GM19240 (cell line): ENCODE data around the gene FXN.
"Not testable (repeated sequence)": the region's sequence is repeated elsewhere in the genome, so short reads cannot be mapped to it uniquely, and the experiment has no call there.

Experiments
- DNase-seq: peaks from one replicate; pipeline ENCODE4 v3.0.0; 2011; ENCODE audit warnings: low spot score; ENCODE audit not compliant: insufficient read length

Gene FXN

DNA sequence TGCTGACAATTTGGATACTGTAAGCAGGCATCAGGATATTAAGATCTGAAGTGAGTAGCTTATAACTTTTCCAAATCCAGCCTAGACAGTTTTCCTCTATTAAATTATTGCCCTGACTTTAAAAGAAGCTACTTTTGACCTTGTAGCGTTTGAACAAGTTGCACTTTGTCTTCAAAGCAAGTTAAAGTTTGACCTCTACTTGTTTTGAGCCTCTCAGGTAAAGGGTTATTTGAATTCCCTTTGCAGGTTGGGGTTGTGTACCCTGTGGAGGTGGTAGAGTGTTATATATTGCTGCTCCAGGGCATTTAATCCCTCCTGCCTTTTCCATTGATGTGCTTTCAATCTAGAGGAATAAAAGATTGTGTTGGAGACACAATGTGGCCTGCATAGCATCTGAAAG is 30.1 kb downstream of the FXN start:
- no peak for DNase-seq

DNA sequence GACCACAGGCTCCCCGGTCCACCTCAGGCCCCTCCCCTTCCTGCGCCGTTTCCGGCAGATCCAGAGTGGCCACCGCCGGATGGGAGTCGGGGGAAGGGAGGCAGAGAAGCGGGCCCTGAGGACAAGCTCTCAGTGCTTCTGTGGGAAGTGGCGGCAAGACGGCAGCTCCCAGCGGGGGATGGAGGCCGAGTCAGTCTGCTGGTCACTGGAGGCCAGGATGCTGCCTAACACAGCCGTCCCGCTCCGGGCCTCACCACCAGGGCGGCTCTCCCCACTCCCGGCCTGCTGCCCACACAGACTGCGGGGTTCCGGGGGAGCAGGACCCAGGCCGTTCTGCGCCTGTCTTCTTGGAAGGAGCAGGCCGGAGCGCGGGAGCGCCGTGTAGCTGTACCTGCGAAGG is 31.4 kb downstream of the FXN start:
- no peak for DNase-seq

DNA sequence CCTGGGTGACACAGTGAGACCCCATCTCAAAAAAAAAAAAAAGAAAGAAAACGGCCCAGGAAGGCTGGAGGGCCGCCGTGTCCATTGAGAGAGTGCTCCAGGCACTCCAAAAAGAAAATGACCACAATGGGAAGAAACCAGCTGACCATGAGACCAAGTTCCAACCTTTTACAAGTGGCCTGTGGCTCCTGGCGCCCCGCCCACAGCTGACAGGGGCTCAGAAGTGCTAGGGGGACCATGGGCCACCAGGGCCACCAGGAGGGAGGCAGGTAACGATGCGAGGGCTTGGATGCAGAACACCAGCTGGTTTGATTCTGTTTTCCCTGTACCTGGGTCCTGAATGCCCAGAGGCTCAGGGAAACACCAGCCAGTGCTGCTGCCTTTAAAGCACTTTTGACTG is 34.6 kb downstream of the FXN start:
- no peak for DNase-seq

DNA sequence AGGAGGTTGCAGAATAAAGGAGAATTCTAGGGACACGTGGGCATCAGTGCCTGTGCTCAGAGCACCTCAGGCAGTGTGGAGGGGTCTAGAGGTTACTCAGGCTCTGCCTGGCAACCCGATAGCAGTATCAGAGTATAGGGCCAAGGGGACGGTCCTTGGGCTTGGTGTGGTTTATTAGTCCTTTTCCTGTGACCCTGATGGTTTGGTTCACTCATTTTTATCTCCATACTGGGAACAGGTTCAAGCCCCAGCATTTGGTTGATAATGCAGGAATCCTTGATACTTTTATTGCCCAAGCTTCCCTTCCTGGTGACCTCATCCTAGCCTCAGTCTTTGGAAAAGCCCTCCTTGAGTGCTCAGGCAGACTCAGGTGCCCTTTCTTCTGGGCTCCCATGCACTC is 35.5 kb downstream of the FXN start:
- DNase-seq = no peak

DNA sequence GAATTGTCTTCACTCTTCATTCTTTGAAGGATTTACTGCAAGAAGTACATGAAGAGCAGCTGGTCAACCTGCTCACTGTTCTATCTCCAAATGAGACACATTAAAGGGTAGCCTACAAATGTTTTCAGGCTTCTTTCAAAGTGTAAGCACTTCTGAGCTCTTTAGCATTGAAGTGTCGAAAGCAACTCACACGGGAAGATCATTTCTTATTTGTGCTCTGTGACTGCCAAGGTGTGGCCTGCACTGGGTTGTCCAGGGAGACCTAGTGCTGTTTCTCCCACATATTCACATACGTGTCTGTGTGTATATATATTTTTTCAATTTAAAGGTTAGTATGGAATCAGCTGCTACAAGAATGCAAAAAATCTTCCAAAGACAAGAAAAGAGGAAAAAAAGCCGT is 37.6 kb downstream of the FXN start:
- DNase-seq = no peak

DNA sequence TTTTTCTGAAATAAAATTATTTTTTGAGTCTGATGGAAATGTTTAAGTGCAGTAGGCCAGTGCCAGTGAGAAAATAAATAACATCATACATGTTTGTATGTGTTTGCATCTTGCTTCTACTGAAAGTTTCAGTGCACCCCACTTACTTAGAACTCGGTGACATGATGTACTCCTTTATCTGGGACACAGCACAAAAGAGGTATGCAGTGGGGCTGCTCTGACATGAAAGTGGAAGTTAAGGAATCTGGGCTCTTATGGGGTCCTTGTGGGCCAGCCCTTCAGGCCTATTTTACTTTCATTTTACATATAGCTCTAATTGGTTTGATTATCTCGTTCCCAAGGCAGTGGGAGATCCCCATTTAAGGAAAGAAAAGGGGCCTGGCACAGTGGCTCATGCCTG is 39.2 kb downstream of the FXN start:
- DNase-seq = no peak

DNA sequence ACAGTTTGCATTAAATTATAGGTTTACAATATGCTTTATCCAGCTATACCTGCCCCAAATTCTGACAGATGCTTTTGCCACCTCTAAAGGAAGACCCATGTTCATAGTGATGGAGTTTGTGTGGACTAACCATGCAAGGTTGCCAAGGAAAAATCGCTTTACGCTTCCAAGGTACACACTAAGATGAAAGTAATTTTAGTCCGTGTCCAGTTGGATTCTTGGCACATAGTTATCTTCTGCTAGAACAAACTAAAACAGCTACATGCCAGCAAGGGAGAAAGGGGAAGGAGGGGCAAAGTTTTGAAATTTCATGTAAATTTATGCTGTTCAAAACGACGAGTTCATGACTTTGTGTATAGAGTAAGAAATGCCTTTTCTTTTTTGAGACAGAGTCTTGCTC is 41.0 kb downstream of the FXN start:
- no peak for DNase-seq

DNA sequence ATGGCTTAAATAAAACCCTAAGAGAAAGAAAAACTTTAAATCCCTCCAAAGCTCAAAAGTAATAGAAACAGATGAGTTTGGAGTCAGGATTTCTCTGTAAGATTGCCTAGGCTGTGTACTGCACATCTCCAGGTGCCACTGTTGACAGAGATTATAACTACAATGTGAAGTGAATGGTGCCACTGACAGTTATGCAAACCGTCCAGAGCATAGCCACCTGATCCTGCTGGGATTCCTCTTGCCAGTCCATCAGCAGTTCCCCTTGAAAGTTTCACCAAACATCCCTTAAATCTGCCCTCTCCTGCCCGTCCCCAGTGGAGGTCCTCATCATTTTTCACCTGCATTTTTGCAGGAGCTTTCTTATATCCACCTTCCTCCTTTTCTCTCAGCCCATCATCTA is 42.5 kb downstream of the FXN start:
- no peak for DNase-seq

DNA sequence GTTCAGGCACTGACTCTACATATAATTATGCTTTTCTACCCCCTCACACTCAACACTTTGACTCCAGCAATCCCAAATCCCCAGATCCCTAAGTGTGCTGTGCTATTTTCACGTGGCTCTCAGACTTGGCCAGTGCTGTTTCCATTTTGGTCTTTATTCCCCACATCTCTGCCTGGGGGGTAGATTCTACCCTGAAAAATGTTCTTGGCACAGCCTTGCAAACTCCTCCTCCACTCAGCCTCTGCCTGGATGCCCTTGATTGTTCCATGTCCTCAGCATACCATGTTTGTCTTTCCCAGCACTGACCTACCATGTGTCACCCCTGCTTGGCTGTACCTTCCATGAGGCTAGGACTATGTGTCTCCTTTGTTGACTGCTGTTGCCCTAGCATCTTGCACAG is 43.0 kb downstream of the FXN start:
- DNase-seq = no peak

DNA sequence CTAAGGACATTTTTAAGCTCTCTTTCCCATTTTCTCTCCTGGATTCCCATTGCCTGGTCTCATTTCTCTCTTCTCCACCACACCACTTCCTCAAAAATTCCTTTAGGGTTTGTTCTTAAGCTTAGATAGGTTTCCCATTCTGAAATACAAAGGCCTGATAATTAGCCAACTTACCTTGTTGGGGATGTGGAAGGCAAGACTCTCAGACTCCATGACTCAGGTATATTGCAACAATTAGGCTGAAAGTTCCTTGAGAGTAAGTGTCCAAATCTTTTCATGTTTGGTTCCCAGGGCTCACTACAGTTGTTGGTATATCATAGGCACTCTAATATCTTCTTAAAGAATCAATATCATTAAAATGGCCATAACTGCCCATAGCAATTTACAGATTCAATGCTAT is 43.6 kb downstream of the FXN start:
- no peak for DNase-seq

DNA sequence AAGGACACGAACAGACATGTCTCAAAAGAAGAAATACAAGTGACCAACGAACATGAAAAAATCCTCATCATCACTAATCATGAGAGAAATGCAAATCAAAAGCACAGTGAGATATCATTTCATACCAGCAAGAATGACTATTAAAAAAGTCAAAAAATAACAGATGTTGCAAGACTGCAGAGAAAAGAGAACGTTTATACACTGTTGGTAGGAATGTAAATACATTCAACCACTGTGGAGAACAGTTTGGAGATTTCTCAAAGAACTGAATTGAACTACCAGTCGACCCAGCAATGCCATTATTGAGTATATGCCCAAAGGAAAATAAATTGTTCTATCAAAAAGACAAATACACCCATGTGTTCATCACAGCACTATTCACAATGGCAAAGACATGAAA is 45.7 kb downstream of the FXN start:
- no peak for DNase-seq

DNA sequence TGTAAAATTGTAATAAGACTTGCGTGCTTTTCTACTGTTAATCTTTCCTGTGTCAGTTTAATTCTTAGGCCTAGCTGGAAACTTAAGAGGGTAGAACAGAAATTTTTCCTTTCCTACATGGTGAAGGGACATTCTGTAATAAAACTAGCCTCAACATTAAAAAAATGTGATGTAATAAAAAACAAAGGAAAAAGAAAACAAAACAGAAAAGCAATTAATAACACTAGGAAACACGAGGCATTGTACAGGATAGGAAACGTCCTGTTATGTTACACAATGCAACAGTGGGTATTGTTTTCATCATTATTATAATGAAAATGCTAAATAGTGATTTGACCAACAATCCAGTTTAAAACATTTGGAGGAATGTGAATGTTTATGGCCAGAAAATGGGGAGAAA is 47.8 kb downstream of the FXN start:
- DNase-seq = no peak

DNA sequence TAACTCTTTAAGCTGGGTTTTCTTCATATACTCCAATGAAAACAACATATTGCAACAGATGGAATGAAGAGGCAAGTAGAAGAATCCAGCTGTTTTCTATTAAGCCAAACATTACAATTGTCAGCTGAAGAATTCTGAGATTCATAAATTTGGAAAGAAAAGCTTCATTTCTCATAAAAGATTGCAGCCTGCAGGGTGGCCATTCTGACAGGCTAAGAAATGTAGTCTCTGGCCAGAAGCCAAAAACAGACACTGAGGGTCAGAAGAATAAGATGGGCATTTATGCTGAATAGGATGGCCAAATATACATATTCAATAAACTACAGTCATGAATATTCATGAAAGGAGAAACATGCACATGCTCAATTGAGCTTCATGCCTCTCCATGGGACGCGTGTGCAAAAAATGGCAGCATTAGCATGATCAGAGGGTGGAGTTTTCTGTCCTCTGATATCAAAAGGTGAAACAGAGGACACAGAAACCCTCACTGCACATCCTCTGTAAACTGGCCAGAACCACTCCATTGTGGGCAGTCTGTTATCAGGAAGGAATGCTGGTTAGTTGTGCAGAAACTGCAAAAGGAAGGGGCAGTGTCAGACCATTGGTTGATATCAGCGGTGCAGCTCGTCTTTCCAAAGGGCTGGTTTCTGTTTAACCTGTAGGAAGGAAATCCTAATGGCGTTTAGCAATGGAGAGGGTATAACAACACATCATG is 50.2 kb downstream of the FXN start:
- no peak for DNase-seq

DNA sequence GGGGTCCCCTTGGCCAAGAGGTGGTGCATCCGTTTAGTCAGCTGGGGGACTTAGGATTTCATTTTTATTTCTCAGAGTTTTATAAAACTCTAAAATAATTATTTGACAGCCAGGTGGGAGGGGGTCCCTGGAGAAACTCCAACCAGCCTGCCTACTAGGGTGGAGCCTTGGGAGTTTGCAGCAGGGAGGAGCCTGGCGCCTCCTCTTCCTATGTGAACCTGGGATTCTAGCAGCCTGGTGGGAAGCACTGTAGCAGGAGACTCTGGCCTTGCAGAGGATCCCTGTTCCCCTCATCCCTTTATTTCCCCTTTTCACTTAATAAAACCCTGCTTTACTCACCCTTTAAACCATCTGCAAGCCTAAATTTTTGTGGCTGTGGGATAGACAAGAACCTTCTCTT is 50.8 kb downstream of the FXN start:
- no peak for DNase-seq

DNA sequence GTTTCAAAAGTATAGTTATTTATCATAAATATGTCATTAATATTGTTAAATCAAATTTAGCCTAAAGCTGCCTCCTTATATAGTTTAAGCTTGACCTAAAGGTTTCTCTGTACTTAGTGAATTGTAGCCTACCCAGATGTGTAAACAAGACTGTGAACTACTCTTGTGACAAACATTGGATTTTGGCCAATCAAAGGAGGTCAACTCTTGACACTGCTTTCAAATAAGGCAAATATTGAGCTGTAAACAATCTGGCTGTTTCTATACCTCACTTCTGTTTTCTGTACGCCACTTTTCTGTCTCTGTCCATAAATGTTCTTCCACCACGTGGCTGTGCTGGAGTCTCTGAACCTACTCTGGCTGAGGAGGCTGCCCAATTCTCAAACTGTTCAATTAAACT is 51.2 kb downstream of the FXN start:
- DNase-seq = no peak

DNA sequence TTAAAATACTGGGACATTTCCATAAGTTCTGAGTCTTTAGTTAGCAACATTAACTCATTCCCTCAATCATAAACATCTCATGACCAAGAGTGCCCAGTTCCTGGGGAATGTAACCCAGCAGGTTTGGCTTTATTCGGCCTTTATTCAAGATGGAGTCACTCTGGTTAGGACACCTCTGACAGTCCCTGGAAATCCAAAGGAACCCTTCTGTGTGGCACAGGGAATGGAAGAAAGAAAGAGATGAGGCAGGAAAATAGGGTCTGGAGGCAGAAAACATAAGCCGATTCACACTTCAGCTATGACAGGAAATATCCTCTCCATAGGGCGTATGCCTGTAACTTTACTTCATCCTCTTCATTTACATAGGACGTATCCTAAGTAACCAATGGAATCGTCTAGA is 53.5 kb downstream of the FXN start:
- DNase-seq = no peak

DNA sequence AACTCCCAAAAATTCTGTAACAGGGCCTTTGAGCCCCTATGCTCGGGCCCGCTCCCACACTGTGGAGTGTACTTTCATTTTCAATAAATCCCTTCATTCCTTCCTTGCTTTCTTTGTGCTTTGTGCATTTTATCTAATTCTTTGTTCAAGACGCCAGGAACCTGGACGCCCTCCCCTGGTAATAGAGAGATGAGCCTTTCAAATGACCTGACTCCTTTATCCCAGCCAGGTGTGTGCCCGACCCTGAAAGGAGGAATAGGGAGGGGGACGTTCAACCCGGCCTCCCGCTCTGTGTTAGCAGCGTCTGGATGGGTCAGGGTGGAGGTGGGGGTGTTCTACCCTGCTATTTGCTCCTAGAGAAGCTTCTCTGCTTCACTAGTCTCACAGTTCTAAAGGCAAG is 53.9 kb downstream of the FXN start:
- no peak for DNase-seq

DNA sequence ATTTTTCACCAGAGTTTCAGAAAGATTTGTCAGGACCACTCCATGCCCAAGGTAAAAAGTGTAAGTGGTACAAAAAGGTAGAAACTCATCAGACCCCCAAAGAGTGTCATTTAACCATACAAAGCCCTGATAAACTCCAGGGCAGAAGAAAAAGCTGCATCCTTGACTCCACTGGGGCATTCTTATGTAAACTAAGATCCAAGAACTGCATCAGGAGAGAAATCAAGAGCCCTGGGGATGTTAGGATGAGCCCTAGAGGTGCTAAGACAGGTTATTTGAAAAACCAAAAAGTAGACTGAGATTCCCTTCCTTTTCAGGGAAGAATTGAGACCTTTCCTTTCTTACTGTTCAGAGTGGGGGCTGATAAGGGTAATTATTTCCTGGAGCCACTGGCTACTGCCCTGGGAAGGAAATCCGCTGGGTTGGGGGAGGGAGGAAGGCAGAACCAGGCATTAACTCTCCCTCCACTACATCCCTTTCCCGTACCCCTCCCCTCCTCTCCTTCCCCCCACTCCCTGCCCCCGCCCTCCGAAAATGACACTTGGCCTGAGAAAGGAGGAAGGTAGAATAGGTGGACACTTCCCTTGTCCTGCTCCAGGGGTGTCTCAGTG is 54.7 kb downstream of the FXN start:
- no peak for DNase-seq

DNA sequence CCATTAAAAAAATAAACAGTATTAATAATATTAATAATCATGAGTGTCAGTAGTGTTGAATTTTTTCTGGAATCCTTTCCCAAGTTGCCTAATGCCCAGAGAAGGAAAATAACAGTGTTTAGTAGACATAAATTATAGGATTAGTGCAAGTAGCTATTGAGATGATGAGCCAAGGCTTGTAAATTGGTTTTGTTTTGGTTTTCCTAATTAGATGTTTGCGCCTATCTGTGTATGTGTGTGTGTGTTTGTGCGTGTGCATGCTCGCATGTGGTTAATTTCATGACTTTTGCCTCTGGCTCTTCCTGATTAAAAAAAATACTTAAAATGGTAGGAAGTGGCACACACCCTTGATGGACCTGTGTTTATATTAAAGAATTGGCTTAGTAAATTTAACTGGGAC is 55.4 kb downstream of the FXN start:
- DNase-seq = no peak

DNA sequence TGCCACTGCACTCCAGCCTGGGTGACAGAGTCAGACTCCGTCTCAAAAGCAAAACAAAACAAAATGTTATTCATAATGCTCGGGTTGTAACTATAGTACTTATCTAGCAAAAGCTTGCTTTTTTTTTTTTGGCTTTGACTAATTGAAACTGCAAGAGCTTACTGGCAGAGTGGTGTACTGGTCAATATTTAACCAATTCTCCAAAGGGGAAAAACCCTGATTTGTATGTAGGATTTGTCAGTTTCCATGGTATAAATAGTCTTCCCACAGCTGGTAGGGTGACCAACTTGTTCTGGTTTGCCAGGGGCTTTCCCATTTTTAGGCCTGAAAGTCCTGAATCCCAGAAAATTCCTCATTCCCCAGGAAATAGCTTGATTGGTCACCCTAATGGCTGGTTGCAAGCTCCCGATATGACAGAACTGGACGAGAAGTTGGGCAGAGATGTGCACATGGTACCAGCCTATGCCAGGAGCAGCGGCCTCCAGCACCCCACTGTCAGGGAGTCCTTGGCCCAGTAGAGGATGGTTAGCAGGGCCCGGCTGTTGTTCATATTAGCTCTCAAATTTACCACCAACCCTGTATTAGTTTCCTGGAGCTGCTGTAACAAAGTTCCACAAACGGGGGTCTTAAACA is 58.0 kb downstream of the FXN start:
- no peak for DNase-seq

DNA sequence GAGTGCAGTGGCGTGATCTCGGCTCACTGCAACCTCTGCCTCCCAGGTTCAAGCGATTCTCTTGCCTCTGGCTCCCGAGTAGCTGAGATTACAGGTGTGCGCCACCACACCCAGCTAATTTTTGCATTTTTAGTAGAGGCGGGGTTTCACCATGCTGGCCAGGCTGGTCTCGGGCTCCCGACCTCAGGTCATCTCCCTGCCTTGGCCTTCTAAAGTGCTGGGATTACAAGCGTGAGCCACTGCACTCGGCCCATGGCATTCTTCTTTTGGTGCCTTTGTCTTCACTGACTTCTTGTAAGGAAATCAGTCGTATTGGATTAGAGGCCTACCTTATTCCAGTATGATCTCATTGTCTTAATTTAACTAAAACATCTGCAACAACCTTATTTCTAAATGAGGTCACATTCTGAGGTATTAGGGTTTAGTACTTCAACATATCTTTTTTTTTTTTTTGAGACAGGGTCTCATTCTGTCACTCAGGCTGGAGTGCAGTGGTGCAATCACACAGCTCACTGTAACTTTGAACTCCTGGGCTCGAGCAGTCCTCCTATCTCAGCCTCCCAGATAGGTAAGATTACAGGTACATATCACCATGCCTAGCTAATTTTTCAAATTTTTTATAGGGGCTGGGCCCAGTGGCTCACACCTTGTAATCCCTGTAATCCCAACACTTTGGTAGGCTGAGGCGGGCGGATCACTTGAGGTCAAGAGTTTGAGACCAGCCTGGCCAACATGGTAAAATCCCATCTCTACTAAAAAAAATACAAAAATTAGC is 59.0 kb downstream of the FXN start:
- DNase-seq = not testable (repeated sequence)

DNA sequence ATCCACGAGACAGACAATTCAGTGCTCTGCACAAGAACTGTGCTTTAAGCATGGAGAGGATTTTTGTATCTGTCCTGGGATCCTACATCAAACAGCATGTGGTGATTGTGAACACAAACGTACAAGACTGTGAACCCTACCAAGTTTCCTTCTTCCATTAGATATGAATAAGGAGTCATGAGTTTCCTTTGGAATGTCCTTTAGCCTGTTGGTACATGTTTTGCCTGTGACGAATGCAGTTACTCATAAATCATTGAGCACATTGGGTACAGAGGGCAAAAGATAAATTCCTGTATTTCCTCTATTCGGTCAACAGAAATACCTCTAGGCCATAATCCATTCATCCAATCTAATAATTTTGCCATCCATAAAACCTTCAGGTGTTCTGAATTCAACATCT is 61.5 kb downstream of the FXN start:
- no peak for DNase-seq
